NCI-H2107 treated with DMSO at 0.1 percent for 48 hours (cell line): ENCODE results near the gene CILP2.

Source experiments
- DNase-seq: peaks from one replicate; lab custom pipeline; 2025; ENCODE audit not compliant: unreplicated experiment; lab: John Stamatoyannopoulos, UW

CILP2 gene

GRCh38 chr19:19504754-19505668, 33.1 kb upstream of the CILP2 start:
- no peak for DNase-seq

GRCh38 chr19:19505669-19506326, 32.3 kb upstream of the CILP2 start:
- DNase-seq = no peak

- no peak for DNase-seq
Observed at GRCh38 chr19:19506592-19506991, 31.5 kb upstream of the CILP2 start.

GRCh38 chr19:19507354-19507753, 30.7 kb upstream of the CILP2 start:
- DNase-seq = no peak

- DNase-seq = no peak
Observed at GRCh38 chr19:19508217-19508616, 29.8 kb upstream of the CILP2 start.

GRCh38 chr19:19510432-19510831, 27.6 kb upstream of the CILP2 start:
- no peak for DNase-seq

- no peak for DNase-seq
Observed at GRCh38 chr19:19513682-19514081, 24.4 kb upstream of the CILP2 start.

- DNase-seq = no peak
Observed at GRCh38 chr19:19514215-19514657, 23.8 kb upstream of the CILP2 start.

GRCh38 chr19:19514881-19515641, 23.0 kb upstream of the CILP2 start, which contains the start of gene TSSK6:
Gene TSSK6 (minus strand): TSS chr19:19515548. CDS start chr19:19515427, 121 bp downstream.
- no peak for DNase-seq

GRCh38 chr19:19515642-19516519, 22.2 kb upstream of the CILP2 start, which contains the start of gene NDUFA13:
Gene NDUFA13 (plus strand): TSS chr19:19516225. CDS start chr19:19516239, 14 bp downstream.
- peak; percentile 46 for DNase-seq

- DNase-seq = no peak
Observed at GRCh38 chr19:19517235-19517619, 20.8 kb upstream of the CILP2 start.

GRCh38 chr19:19520989-19521388, 17.1 kb upstream of the CILP2 start:
- no peak for DNase-seq

- no peak for DNase-seq
Observed at GRCh38 chr19:19523177-19523576, 14.9 kb upstream of the CILP2 start.

GRCh38 chr19:19524053-19524452, 14.0 kb upstream of the CILP2 start:
- DNase-seq = no peak

- DNase-seq = no peak
Observed at GRCh38 chr19:19525611-19526380, 12.3 kb upstream of the CILP2 start.

GRCh38 chr19:19526581-19527370, 11.3 kb upstream of the CILP2 start:
- no peak for DNase-seq

- no peak for DNase-seq
Observed at GRCh38 chr19:19527371-19527656, 10.8 kb upstream of the CILP2 start.

GRCh38 chr19:19527674-19528625, 10.1 kb upstream of the CILP2 start:
- no peak for DNase-seq
